Measurements from ENCODE around the gene HTRA2.

DNA sequence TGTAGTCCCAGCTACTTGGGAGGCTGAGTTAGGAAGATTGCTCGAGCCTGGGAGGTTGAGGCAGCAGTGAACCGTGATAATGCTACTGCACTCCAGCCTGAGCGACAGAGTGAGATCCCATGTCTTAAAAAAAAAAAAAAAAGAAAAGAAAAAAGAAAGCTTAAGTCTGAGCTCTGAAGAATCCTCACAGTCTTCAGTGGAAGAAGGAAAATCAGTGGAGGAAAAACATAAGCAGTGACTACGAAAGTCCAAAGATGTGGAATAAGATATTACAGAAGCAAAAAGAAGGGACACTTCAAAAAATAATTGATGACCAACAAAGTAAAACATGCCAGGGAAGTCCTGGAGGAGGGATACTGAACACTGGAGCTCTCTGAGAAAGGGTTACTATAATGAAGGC lies 19.5 kb upstream of the HTRA2 start:
- no peak for TF ChIP-seq EZH2 (IDR thresholded peaks at IDR 0.05; ENCODE audit: borderline replicate concordance, low read length)
- no peak for TF ChIP-seq CTCF (IDR thresholded peaks at IDR 0.05; ENCODE audit: low read length)

Measured in OCI-LY1 (cell line).